Measurements from ENCODE around the gene ANXA10.

DNA sequence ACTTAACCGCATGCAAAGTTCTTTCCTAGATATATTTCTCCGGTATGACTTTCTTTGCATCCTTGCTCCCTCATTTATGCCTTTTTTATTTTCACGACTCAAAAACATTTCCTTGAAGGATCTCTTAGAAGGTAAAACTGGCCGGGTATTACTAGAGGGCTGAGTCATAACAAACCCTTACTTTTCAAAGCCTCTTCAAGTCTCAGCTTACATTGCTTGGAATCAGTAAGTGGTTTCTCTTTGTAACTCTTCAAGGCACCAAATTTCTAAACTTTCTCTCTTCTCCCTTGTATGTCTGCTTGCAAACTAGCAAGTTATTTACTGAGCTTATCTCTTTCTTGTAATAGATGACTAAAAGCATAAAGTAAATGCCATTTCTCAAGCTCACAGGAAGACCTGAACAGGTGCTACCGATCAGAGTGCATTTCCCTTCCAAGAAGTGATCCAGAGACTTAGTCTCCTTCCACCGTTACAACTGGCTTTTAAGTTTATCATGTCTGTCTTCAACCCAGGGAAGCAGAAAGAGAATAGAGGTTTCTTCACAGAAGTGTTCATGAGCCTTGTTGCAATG, 75.5 kb downstream of the ANXA10 start:
- TF ChIP-seq CTCF (IDR thresholded peaks at IDR 0.05; ENCODE audit: low read length) (no peak), EZH2 (IDR thresholded peaks at IDR 0.05; ENCODE audit: borderline replicate concordance, low read length) (no peak)

Measured in OCI-LY1 (cell line).